NCI-H1105 treated with DMSO at 0.1 percent for 48 hours (cell line): ENCODE data around the gene APBB1IP.
"Not testable (repeated sequence)": the region's sequence is repeated elsewhere in the genome, so short reads cannot be mapped to it uniquely, and the experiment has no call there.

Experiments
- DNase-seq: peaks from one replicate; lab custom pipeline; 2025; lab: John Stamatoyannopoulos, UW

APBB1IP gene

GRCh38 chr10:26477501-26477900, 39.4 kb downstream of the APBB1IP start:
- no peak for DNase-seq

- no peak for DNase-seq
Measured at GRCh38 chr10:26478061-26478460, 39.9 kb downstream of the APBB1IP start.

DNA sequence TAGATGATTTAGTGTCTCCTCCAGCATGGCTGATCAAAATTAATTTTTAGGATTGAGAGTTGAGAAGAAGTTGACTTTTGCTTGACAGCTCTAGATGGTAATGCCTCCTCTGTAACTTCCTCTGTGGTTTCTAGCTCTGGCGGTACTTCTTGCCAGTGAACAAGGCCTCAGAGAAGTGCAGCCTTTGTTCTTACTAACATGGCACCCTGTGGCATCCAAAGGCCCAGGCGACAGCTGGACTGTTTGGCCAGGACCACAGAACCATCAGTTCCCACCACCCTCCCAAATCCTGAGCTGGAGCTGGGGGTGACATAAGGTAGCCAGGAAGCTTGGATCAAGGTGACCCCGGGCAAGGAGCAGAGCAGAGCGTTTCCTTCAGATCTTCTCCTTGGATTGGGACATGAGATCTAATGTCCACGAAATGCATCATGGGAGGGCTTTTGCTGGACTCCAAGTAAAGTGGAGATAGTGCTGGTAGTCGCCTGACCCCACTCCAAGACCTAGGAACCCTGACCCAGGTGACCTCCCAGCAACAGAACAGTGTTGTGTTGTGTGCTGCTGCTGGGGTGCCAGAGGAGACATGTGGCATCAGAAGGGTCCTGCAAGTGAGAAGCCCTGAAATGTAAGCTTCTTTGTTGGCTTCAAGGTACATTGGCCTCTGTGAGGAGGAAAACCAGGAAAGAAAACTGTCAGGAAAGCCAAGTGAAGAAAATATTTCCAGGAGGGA, 41.8 kb downstream of the APBB1IP start:
- no peak for DNase-seq

DNA sequence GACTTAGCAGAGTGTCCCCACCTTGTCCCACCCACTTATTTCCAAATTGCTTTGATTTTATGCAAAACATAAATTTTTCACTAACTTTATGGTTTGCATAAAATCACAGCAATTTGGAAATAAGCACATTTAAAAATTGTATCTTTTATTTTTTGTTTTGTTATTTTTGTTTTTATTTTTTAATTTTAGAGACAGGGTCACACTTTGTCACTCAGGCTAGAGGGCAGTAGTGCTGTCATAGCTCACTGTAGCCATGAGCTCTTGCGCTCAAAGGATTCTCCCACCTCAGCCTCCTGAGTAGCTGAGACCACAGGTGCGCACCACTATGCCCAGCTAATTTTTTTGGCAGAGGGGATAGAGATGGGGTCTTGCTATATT, 43.2 kb downstream of the APBB1IP start:
- DNase-seq = no peak

GRCh38 chr10:26481914-26482550, 43.9 kb downstream of the APBB1IP start:
- no peak for DNase-seq

DNA sequence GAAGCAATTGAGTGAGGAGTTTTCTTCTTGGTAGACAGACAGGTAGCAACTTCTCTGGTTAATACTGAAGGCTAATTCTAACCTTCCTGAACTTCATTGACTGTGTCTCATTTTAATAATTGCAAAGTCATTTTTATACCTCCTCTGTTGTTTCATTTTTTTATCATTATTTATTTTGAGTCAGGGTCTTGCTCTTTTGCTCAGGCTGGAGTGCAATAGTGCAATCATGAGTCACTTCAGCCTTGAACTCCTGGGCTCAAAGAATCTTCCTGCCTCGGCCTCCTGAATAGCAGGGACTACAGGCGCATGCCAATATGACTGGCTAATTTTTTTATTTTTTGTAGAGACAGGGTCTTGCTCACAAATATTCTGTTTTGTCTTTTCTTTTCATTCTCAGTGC, 45.4 kb downstream of the APBB1IP start:
- DNase-seq = no peak

GRCh38 chr10:26485150-26485941, 47.2 kb downstream of the APBB1IP start:
- DNase-seq = no peak

DNA sequence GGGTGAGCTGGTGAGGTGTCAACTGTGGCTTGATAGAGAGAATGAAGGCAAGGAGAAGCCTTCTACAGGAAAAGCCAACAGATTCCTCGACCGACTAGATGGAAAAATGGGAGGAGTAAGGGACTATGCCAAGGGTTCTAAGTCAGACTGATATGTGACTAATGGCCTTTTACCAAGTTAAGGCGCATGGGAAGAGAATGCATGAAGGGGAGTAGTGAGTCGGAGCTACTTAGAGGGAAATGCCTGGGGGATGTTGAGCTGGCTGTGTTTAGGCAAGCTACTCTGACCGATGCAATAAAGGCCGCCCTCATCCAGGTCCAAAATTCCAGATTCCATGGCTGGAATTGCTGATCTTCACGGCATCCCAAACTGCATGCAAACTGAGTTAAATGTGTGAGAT, 48.2 kb downstream of the APBB1IP start:
- no peak for DNase-seq

DNA sequence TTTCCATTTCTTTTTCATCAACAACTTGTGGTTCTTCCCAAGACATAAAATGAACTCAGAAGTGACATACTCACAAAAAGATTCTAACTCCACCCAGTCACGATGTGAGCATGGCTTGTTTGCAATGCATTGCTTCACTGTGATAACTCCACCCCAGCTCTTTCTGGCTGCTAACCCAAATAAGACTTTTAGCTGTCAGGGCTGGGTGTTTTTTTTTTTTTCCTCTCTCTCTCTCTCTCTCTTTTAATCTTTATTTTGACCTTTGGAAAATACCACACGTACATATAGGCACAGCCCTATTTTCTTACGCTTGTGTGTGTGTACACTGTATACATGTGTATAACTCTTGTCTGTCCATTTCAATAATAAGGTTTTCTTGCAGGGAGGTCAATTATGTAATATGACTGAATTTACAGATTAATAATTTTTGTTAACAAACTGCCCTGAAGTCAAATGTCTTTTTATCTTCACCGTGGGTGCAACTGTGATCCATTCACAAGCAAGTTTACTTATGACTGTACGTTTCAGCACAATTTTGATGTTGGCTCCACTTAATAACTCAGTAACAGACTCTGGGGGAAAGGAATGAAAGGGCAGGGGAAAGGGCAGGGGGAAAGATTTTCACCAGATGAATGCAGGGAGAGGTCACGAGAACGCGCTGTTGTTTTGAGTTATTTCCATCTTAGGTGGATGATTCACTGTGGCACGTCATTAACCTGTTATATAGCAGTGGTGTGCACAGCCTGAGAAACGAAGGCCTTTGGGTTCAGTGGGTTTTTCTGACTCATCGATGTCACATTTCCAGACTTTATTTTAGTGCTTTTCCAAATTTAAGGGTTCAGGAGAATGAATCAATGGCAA, 49.1 kb downstream of the APBB1IP start:
- DNase-seq = no peak

GRCh38 chr10:26488344-26488743, 50.2 kb downstream of the APBB1IP start:
- DNase-seq = no peak

- no peak for DNase-seq
Measured at GRCh38 chr10:26489081-26489480, 50.9 kb downstream of the APBB1IP start.

GRCh38 chr10:26490367-26490766, 52.2 kb downstream of the APBB1IP start:
- DNase-seq = not testable (repeated sequence)

DNA sequence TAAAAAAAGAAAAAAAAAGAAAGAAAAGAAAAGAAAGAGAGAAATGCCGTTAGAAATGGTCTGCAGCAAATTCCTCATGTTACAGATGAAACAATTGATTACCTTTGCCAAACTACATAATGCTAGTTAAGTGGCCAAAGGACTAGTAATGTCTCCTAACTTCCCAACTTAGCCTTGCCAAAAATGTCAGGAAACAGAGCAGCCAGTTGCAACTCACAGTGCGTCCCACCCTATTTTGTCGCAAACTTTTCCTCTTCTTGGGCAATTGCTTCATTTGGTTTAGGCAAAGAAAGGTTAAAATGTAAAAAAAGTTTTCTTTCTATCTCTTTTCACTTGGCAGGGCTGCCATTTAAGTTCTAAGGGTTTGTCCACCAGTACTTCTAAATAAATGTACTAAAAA, 53.1 kb downstream of the APBB1IP start:
- no peak for DNase-seq

GRCh38 chr10:26491934-26492333, 53.8 kb downstream of the APBB1IP start:
- no peak for DNase-seq

GRCh38 chr10:26492725-26493124, 54.6 kb downstream of the APBB1IP start:
- DNase-seq = not testable (repeated sequence)

DNA sequence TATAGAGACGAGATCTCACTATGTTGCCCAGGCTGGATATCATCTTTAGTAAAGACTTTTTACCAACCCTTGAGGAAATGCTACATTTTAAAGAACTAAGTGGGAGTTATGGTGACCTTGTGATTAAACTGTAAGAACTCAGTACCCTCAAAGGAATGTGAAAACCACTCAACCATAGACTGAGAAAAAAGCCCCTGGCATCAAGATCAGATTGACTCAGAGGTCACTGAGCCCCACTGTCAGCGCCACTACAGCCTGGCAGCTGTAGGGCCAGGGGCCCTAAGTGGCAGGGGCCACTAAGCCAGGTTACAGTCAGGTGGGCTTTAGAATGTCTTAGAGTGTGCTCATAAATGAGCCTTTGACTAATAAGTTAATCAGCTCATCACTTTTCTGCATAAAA, 55.9 kb downstream of the APBB1IP start:
- no peak for DNase-seq

- no peak for DNase-seq
Measured at GRCh38 chr10:26499426-26499825, 61.3 kb downstream of the APBB1IP start.

DNA sequence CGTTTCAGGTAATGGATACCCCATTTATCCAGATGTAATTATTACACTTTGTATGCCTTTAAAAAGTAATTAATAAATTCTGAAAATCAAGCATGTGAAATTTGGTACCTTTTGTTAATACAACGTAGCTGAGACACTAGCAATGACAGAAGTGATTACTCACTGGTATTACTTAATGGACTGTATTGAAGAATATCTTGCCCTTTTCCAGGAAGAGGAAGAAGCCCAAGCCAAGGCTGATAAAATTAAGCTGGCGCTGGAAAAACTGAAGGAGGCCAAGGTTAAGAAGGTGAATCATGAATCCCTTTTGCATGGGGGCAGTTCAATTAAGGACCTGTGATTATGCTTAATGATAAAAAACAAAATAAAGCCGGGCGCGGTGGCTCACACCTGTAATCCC, 64.8 kb downstream of the APBB1IP start:
- no peak for DNase-seq

DNA sequence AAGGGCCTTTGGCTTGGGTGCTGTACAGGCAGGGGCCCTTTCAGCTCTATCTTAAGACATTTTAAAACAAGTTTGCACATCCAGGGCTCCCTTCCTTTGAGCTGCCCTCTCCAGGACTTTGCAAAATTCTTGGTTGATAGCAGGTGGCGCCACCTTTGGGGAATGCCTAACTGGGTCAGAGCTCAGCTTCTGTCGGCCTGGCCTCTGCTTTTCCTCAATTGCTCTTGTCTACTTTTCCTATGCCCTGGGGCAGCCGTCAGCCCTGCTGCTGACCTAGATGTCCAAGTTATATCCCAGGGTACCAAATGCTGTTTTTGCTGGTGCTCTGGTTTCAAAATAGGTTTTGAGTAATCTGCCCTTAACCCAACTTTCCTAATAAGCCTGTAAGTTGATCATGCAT, 65.8 kb downstream of the APBB1IP start:
- no peak for DNase-seq

- DNase-seq = not testable (repeated sequence)
Measured at GRCh38 chr10:26504429-26504828, 66.3 kb downstream of the APBB1IP start.

DNA sequence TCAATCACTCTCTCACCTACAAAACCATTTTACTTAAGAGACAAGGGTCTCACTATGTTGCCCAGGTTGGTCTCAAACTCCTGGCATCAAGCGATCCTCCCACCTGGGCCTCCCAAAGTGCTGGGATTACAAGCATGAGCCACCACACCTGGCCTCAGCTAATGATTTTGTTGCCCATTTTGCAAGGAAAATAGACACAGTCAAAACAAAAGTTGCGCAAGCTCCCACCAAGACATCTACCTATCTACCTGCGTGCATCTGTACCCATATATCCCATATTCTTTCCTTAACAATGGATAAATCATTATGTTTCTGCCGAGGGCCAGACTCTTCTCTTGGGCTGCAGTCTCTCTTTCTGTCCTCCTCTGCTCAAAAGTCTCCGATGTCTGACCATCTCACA, 67.3 kb downstream of the APBB1IP start:
- DNase-seq = no peak

- no peak for DNase-seq
Measured at GRCh38 chr10:26506736-26507135, 68.6 kb downstream of the APBB1IP start.
